ENCODE results near the gene SAPCD2.

The SAPCD2 gene

GRCh38 chr9:137097761-137098462, 27.6 kb upstream of the SAPCD2 start:
- TF ChIP-seq, protein P1, sequence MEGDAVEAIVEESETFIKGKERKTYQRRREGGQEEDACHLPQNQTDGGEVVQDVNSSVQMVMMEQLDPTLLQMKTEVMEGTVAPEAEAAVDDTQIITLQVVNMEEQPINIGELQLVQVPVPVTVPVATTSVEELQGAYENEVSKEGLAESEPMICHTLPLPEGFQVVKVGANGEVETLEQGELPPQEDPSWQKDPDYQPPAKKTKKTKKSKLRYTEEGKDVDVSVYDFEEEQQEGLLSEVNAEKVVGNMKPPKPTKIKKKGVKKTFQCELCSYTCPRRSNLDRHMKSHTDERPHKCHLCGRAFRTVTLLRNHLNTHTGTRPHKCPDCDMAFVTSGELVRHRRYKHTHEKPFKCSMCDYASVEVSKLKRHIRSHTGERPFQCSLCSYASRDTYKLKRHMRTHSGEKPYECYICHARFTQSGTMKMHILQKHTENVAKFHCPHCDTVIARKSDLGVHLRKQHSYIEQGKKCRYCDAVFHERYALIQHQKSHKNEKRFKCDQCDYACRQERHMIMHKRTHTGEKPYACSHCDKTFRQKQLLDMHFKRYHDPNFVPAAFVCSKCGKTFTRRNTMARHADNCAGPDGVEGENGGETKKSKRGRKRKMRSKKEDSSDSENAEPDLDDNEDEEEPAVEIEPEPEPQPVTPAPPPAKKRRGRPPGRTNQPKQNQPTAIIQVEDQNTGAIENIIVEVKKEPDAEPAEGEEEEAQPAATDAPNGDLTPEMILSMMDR (IDR thresholded peaks at IDR 0.05; ENCODE audit: low read depth, low read length, missing control alignments): no peak
- no peaks in the 10 kb centered on the region for H3K27me3 ChIP-seq (replicated peaks)
- H3K27ac ChIP-seq: no peak overlapping the region
- in situ Hi-C loops (cut with HindIII; ENCODE audit: low pct_ligation_motif_present, low sequenced_read_pairs): no loop called here
- no peak overlapping the region for H3K4me3 ChIP-seq (ENCODE audit: low read depth, low read length)
- peaks cover 42% of the 10 kb centered on the region for H3K36me3 ChIP-seq (replicated peaks)
- DNase-seq: no peak

- no peak overlapping the region for H3K4me3 ChIP-seq (ENCODE audit: low read depth, low read length)
- in situ Hi-C loops (cut with HindIII; ENCODE audit: low pct_ligation_motif_present, low sequenced_read_pairs): no loop called here
Measured at GRCh38 chr9:137096785-137097546, 26.6 kb upstream of the SAPCD2 start.

GRCh38 chr9:137095664-137096517, 25.5 kb upstream of the SAPCD2 start:
- in situ Hi-C loops (cut with HindIII; ENCODE audit: low pct_ligation_motif_present, low sequenced_read_pairs): no loop called here

More at GRCh38 chr9:137096785-137097546, 26.6 kb upstream of the SAPCD2 start:
- Histone ChIP-seq H3K27ac (no peak overlapping the region), H3K27me3 (replicated peaks) (no peaks in the 10 kb centered on the region), H3K36me3 (replicated peaks) (peaks cover 44% of the 10 kb centered on the region)
- DNase-seq: no peak
- TF ChIP-seq, protein P1 (IDR thresholded peaks at IDR 0.05; ENCODE audit: low read depth, low read length, missing control alignments): no peak

DNA sequence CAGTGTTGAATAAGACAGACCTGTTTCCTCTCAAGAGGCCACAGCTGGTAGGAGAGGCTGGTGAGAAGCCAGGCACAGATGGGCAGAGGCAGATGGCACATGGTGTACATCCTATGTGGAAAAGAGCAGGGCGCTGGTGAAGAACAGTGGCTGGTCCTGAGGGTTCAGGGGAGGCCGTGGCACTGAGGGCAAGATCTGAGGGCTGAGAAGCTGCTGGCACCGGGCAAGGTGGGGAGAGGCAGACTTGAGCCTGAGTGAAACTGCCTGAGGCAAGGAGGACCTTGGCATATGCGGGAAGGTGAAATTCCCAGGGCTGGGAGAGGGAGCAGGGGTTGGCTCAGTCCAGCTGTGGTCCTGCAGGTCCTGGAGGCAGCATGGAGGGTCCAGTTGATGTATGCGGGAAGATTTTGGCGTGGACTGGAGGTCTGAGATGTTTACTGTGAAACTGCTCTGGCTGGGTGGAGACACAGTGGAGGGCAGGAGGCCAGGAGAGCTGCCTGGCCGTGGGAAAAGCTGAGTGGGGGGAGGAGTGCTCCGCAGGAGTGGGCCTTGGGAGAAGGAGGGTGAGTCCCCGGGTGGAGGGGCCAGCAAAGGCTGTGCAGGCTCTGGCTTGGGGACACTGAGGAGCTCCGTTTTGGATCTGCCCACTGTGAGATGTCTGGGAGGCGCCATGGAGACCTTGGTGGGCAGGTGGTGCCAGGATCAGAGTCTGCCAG, 19.0 kb upstream of the SAPCD2 start:
- no peaks in the 10 kb centered on the region for H3K27me3 ChIP-seq (replicated peaks)
- H3K27ac ChIP-seq: no peak overlapping the region
- peaks cover 5% of the 10 kb centered on the region for H3K36me3 ChIP-seq (replicated peaks)
- in situ Hi-C loops (cut with HindIII; ENCODE audit: low pct_ligation_motif_present, low sequenced_read_pairs): no loop called here
- no peak overlapping the region for H3K4me3 ChIP-seq (ENCODE audit: low read depth, low read length)
- DNase-seq: no peak
- TF ChIP-seq, protein P1 (IDR thresholded peaks at IDR 0.05; ENCODE audit: low read depth, low read length, missing control alignments): no peak

More at GRCh38 chr9:137095664-137096517, 25.5 kb upstream of the SAPCD2 start:
- Histone ChIP-seq H3K27ac (no peak overlapping the region), H3K4me3 (ENCODE audit: low read depth, low read length) (no peak overlapping the region), H3K27me3 (replicated peaks) (no peaks in the 10 kb centered on the region), H3K36me3 (replicated peaks) (peaks cover 36% of the 10 kb centered on the region)
- TF ChIP-seq, protein P1 (IDR thresholded peaks at IDR 0.05; ENCODE audit: low read depth, low read length, missing control alignments): peak; percentile 32
- DNase-seq: no peak

DNA sequence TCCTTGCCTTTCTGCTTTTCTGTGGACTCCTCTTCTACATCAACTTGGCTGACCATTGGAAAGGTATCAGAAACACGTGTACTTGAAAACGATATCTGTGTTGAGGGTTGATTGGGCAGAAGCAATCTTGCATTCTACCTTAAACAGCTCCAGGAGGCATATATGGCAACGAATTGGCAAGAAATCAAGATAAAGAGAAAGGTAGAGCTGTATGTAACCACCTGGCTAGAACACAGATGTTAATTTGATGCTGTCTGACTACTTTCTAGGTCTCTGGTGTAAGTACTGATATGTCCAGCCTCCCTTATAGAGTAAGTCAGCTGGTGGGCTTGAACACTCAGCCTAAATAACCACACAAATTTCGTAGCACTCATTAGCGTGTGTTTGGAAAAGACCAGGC, 17.8 kb upstream of the SAPCD2 start:
- no peak for DNase-seq
- no peak overlapping the region for H3K27ac ChIP-seq
- H3K27me3 ChIP-seq (replicated peaks): no peaks in the 10 kb centered on the region
- no peak overlapping the region for H3K4me3 ChIP-seq (ENCODE audit: low read depth, low read length)
- TF ChIP-seq, protein P1 (IDR thresholded peaks at IDR 0.05; ENCODE audit: low read depth, low read length, missing control alignments): no peak
- peaks cover 5% of the 10 kb centered on the region for H3K36me3 ChIP-seq (replicated peaks)
- in situ Hi-C loops (cut with HindIII; ENCODE audit: low pct_ligation_motif_present, low sequenced_read_pairs): no loop called here

Data from brain microvascular endothelial cell (primary cell).